ENCODE measurements around the gene DNER.

DNA sequence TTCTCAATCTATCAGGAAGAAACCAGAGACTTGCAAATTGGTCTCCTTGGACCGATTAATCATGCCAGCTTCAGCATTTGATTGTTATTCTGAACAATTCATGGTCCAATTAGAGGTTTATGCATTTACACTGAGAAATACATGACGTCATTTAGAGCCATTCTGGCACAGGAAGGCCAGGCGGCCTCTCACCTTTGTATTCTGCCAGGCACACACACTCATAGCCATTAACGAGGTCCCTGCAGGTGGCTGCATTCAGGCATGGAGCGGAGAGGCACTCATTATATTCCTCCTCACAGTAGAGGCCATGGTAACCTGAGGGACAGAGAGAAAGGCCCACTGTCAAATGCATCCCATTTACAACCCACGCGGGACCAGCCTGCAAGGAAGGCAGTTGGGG, 296.4 kb downstream of the DNER start:
- TF ChIP-seq, protein P1, sequence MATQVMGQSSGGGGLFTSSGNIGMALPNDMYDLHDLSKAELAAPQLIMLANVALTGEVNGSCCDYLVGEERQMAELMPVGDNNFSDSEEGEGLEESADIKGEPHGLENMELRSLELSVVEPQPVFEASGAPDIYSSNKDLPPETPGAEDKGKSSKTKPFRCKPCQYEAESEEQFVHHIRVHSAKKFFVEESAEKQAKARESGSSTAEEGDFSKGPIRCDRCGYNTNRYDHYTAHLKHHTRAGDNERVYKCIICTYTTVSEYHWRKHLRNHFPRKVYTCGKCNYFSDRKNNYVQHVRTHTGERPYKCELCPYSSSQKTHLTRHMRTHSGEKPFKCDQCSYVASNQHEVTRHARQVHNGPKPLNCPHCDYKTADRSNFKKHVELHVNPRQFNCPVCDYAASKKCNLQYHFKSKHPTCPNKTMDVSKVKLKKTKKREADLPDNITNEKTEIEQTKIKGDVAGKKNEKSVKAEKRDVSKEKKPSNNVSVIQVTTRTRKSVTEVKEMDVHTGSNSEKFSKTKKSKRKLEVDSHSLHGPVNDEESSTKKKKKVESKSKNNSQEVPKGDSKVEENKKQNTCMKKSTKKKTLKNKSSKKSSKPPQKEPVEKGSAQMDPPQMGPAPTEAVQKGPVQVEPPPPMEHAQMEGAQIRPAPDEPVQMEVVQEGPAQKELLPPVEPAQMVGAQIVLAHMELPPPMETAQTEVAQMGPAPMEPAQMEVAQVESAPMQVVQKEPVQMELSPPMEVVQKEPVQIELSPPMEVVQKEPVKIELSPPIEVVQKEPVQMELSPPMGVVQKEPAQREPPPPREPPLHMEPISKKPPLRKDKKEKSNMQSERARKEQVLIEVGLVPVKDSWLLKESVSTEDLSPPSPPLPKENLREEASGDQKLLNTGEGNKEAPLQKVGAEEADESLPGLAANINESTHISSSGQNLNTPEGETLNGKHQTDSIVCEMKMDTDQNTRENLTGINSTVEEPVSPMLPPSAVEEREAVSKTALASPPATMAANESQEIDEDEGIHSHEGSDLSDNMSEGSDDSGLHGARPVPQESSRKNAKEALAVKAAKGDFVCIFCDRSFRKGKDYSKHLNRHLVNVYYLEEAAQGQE (IDR thresholded peaks at IDR 0.05; ENCODE audit: low read depth, low read length): no peak
- TF ChIP-seq POLR2AphosphoS5 (IDR thresholded peaks at IDR 0.05; ENCODE audit: low read depth, low read length): no peak
- TF ChIP-seq CTCF (IDR thresholded peaks at IDR 0.05): no peak
- TF ChIP-seq, protein P2, sequence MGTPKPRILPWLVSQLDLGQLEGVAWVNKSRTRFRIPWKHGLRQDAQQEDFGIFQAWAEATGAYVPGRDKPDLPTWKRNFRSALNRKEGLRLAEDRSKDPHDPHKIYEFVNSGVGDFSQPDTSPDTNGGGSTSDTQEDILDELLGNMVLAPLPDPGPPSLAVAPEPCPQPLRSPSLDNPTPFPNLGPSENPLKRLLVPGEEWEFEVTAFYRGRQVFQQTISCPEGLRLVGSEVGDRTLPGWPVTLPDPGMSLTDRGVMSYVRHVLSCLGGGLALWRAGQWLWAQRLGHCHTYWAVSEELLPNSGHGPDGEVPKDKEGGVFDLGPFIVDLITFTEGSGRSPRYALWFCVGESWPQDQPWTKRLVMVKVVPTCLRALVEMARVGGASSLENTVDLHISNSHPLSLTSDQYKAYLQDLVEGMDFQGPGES (IDR thresholded peaks at IDR 0.05; ENCODE audit: low read depth, low read length): no peak
- TF ChIP-seq RAD21 (IDR thresholded peaks at IDR 0.05; ENCODE audit: low read length): no peak
- TF ChIP-seq SMC3 (IDR thresholded peaks at IDR 0.05; ENCODE audit: low read depth, low read length): no peak
